Loucy (cell line): ENCODE results near the gene LLGL2.

Experiments used
- H2AFZ ChIP-seq: fragments of 200-600 bp; sonication (generic); 2 replicates; pipeline ENCODE4 v1.6.0; 2016; ENCODE audit warnings: antibody characterized with exemption, mild to moderate bottlenecking, low read length, moderate library complexity
- H3F3A ChIP-seq: fragments of 200-600 bp; 2 replicates; pipeline ENCODE4 v1.6.0; 2016; ENCODE audit warnings: antibody characterized with exemption, low read depth, mild to moderate bottlenecking
- H3K27me3 ChIP-seq: fragments of 200-600 bp; sonication (generic); 2 replicates; pipeline ENCODE4 v1.6.1; 2014; ENCODE audit warnings: low read length, mild to moderate bottlenecking; ENCODE audit not compliant: insufficient read depth, poor library complexity, severe bottlenecking
- H3K36me3 ChIP-seq: fragments of 200-600 bp; sonication (generic); 2 replicates; pipeline ENCODE4 v1.6.1; 2016; ENCODE audit warnings: low read length; ENCODE audit not compliant: insufficient read depth
- H3K4me1 ChIP-seq: fragments of 200-600 bp; sonication (generic); 2 replicates; pipeline ENCODE4 v1.5.1; 2014; ENCODE audit warnings: low read length, mild to moderate bottlenecking; ENCODE audit not compliant: insufficient read depth, poor library complexity, severe bottlenecking
- H3K4me2 ChIP-seq: fragments of 200-600 bp; sonication (generic); 2 replicates; pipeline ENCODE4 v1.6.0; 2014; ENCODE audit warnings: antibody characterized with exemption, low read length, low read depth, mild to moderate bottlenecking; ENCODE audit not compliant: poor library complexity, severe bottlenecking
- H3K4me3 ChIP-seq: fragments of 200-600 bp; sonication (generic); 2 replicates; pipeline ENCODE4 v1.5.1; 2014; ENCODE audit warnings: low read length, mild to moderate bottlenecking, mixed read lengths; ENCODE audit not compliant: poor library complexity, severe bottlenecking
- H3K79me2 ChIP-seq: fragments of 200-600 bp; sonication (generic); 2 replicates; pipeline ENCODE4 v1.6.1; 2014; ENCODE audit warnings: low read length; ENCODE audit not compliant: insufficient read depth
- H3K9ac ChIP-seq: fragments of 200-600 bp; sonication (generic); 2 replicates; pipeline ENCODE4 v1.6.0; 2014; ENCODE audit warnings: mild to moderate bottlenecking, low read depth, low read length, moderate library complexity; ENCODE audit not compliant: poor library complexity, severe bottlenecking
- H3K9me2 ChIP-seq: fragments of 200-600 bp; sonication (generic); replicated peaks from 2 replicates; pipeline ENCODE4 v1.6.1; 2016; ENCODE audit warnings: low read depth, low read length, mixed read lengths
- H3K9me3 ChIP-seq: fragments of 200-600 bp; sonication (generic); 2 replicates; pipeline ENCODE4 v1.6.1; 2014; ENCODE audit warnings: mild to moderate bottlenecking, antibody characterized with exemption, low read length, low read depth; ENCODE audit not compliant: insufficient read depth
- H4K20me1 ChIP-seq: fragments of 200-600 bp; sonication (generic); 2 replicates; pipeline ENCODE4 v1.6.0; 2014; ENCODE audit warnings: antibody characterized with exemption, low read length, mild to moderate bottlenecking; ENCODE audit not compliant: insufficient read depth, poor library complexity, severe bottlenecking
- EZH2phosphoT487 ChIP-seq: fragments of 200-600 bp; IDR thresholded peaks from 2 replicates; pipeline ENCODE4 v1.6.1; 2018; ENCODE audit warnings: antibody characterized with exemption, mild to moderate bottlenecking, moderate library complexity, borderline replicate concordance
- TF ChIP-seq, protein P1 (sequence below): fragments of 200-600 bp; sonication (generic); conservative IDR thresholded peaks from 2 replicates; pipeline ENCODE4 v1.5.1; 2014; ENCODE audit warnings: mild to moderate bottlenecking, antibody characterized with exemption, low read length

Gene LLGL2

GRCh38 chr17:75607086-75607485 lies 81.6 kb downstream of the LLGL2 start:
- Histone ChIP-seq H4K20me1 (no peaks in the 10 kb centered on the region), H3F3A (no peaks in the 10 kb centered on the region), H3K4me1 (no peaks in the 10 kb centered on the region), H3K27me3 (no peaks in the 10 kb centered on the region), H3K79me2 (no peaks in the 10 kb centered on the region), H3K9me3 (no peaks in the 10 kb centered on the region), H3K9ac (no peak overlapping the region), H2AFZ (no peak overlapping the region), H3K9me2 (no peaks in the 10 kb centered on the region), H3K4me2 (no peak overlapping the region), H3K4me3 (no peak overlapping the region), H3K36me3 (no peaks in the 10 kb centered on the region)
- TF ChIP-seq, protein P1, sequence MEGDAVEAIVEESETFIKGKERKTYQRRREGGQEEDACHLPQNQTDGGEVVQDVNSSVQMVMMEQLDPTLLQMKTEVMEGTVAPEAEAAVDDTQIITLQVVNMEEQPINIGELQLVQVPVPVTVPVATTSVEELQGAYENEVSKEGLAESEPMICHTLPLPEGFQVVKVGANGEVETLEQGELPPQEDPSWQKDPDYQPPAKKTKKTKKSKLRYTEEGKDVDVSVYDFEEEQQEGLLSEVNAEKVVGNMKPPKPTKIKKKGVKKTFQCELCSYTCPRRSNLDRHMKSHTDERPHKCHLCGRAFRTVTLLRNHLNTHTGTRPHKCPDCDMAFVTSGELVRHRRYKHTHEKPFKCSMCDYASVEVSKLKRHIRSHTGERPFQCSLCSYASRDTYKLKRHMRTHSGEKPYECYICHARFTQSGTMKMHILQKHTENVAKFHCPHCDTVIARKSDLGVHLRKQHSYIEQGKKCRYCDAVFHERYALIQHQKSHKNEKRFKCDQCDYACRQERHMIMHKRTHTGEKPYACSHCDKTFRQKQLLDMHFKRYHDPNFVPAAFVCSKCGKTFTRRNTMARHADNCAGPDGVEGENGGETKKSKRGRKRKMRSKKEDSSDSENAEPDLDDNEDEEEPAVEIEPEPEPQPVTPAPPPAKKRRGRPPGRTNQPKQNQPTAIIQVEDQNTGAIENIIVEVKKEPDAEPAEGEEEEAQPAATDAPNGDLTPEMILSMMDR, result no peak
- TF ChIP-seq EZH2phosphoT487, result no peak

DNA sequence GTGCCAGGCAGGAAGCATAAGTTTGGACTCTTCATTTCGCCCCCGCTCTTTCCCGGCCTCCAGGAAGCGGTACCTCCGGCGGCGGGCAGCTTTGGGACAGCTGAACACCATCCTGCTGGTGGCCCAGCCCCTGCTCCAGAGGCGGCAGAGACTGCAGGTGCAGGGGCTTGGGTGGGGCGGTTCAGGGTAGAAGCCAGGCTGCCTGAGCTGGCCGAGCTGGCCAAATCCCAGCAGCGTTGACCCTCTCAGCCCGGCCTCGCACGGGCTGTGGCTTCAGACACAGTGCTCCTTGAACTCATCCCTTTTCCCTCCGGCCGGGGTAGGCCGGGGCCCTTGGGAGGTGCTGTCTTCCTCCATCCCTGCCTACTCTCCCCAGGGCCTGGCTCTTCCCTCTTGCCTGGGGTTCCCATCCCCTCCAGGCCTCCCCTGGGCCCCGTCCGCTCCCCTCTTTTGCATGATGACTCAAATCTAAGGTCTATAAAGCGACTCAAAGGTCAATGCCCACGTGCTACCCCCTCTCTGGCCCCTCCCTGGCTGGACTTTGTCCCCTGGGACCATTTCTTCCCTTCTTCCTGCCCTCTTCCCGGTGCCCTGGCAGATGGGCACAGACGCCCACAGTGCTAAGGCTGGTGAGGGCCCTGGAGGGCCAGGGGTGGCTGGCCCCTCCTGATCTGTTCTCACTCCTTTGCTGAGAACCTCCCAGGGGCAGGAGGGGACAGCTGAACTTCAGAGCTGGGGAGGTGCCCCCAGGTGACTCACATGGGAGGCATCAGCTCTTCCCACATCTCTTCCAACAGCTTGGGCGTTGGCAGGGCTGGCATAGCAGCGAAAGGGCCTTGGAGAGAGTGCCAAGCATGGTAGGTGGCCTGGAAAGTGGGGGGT lies 84.8 kb downstream of the LLGL2 start:
- Histone ChIP-seq H4K20me1 (no peaks in the 10 kb centered on the region), H3K9ac (no peak overlapping the region), H3K27me3 (no peaks in the 10 kb centered on the region), H3K36me3 (no peaks in the 10 kb centered on the region), H3K4me2 (no peak overlapping the region), H3K9me2 (no peaks in the 10 kb centered on the region), H3F3A (no peaks in the 10 kb centered on the region), H3K9me3 (no peaks in the 10 kb centered on the region), H3K4me1 (no peaks in the 10 kb centered on the region), H2AFZ (no peak overlapping the region), H3K4me3 (no peak overlapping the region), H3K79me2 (no peaks in the 10 kb centered on the region)
- TF ChIP-seq, protein P1, result no peak
- TF ChIP-seq EZH2phosphoT487, result no peak

GRCh38 chr17:75611851-75612429 lies 86.4 kb downstream of the LLGL2 start:
- H4K20me1 ChIP-seq, result no peaks in the 10 kb centered on the region
- no peaks in the 10 kb centered on the region for H3K9me2 ChIP-seq
- H3K4me2 ChIP-seq, result no peak overlapping the region
- no peaks in the 10 kb centered on the region for H3F3A ChIP-seq
- no peaks in the 10 kb centered on the region for H3K9me3 ChIP-seq
- TF ChIP-seq, protein P1, result no peak
- no peak for TF ChIP-seq EZH2phosphoT487
- no peaks in the 10 kb centered on the region for H3K79me2 ChIP-seq
- H3K9ac ChIP-seq, result no peak overlapping the region
- no peaks in the 10 kb centered on the region for H3K36me3 ChIP-seq
- no peak overlapping the region for H3K4me3 ChIP-seq
- no peak overlapping the region for H2AFZ ChIP-seq
- H3K27me3 ChIP-seq, result no peaks in the 10 kb centered on the region
- peaks cover 7% of the 10 kb centered on the region for H3K4me1 ChIP-seq
